RPMI8226 (cell line): ENCODE data around the gene PCCA.
"Not testable (repeated sequence)": the region's sequence is repeated elsewhere in the genome, so short reads cannot be mapped to it uniquely, and the experiment has no call there.

Source experiments
- DNase-seq: peaks from one replicate; pipeline ENCODE4 v3.0.0-alpha.2; 2015

PCCA gene

GRCh38 chr13:100247937-100248336, 159.0 kb downstream of the PCCA start:
- no peak for DNase-seq

GRCh38 chr13:100254002-100254401, 165.1 kb downstream of the PCCA start:
- no peak for DNase-seq

- DNase-seq = no peak
These were observed 173.5 kb downstream of the PCCA start for GRCh38 chr13:100262404-100262803.

- no peak for DNase-seq
These were observed 177.1 kb downstream of the PCCA start for GRCh38 chr13:100266026-100266425.

GRCh38 chr13:100269837-100270236, 180.9 kb downstream of the PCCA start:
- no peak for DNase-seq

GRCh38 chr13:100273138-100273537, 184.2 kb downstream of the PCCA start:
- DNase-seq = no peak

- no peak for DNase-seq
These were observed 184.7 kb downstream of the PCCA start for GRCh38 chr13:100273552-100273951.

- no peak for DNase-seq
These were observed 186.1 kb downstream of the PCCA start for GRCh38 chr13:100274942-100275506.

GRCh38 chr13:100275746-100276145, 186.9 kb downstream of the PCCA start:
- DNase-seq = no peak

GRCh38 chr13:100280681-100281080, 191.8 kb downstream of the PCCA start:
- no peak for DNase-seq

GRCh38 chr13:100282306-100282705, 193.4 kb downstream of the PCCA start:
- DNase-seq = not testable (repeated sequence)

GRCh38 chr13:100290165-100290801, 201.4 kb downstream of the PCCA start:
- no peak for DNase-seq

- no peak for DNase-seq
These were observed 202.7 kb downstream of the PCCA start for GRCh38 chr13:100291624-100292023.

- no peak for DNase-seq
These were observed 208.5 kb downstream of the PCCA start for GRCh38 chr13:100297413-100297812.

- DNase-seq = no peak
These were observed 209.3 kb downstream of the PCCA start for GRCh38 chr13:100298116-100298681.

GRCh38 chr13:100298691-100299090, 209.8 kb downstream of the PCCA start:
- no peak for DNase-seq

GRCh38 chr13:100300243-100300642, 211.3 kb downstream of the PCCA start:
- no peak for DNase-seq

GRCh38 chr13:100300708-100301107, 211.8 kb downstream of the PCCA start:
- DNase-seq = no peak

- no peak for DNase-seq
These were observed 212.5 kb downstream of the PCCA start for GRCh38 chr13:100301418-100301817.

GRCh38 chr13:100302391-100302790, 213.5 kb downstream of the PCCA start:
- DNase-seq = no peak

GRCh38 chr13:100304229-100304628, 215.3 kb downstream of the PCCA start:
- no peak for DNase-seq

GRCh38 chr13:100305398-100305797, 216.5 kb downstream of the PCCA start:
- no peak for DNase-seq

GRCh38 chr13:100306030-100306429, 217.1 kb downstream of the PCCA start:
- no peak for DNase-seq

GRCh38 chr13:100306434-100306999, 217.6 kb downstream of the PCCA start:
- DNase-seq = no peak
